HCT116 (cell line): ENCODE data around the gene PACRG. TPM values are rescaled to one million over a fixed set of nuclear protein-coding genes. Genes with fewer than 3 reads are reported as not detected.
A peak's percentile ranks its signal among the peaks of the same experiment; 100 is the strongest.

ENCODE experiments used
- ATAC-seq: fragments of 200-7000 bp; cut with Tn5 transposase; 2 replicates; pipeline ENCODE4 v1.9.1; 2020; ENCODE audit warnings: mild to moderate bottlenecking, moderate library complexity
- BruUV-seq: library from RNA; stranded (reverse); fragments of 400-500 nt; replicated peaks from 2 replicates; lab custom pipeline; 2021; lab: Mats Ljungman, UMichigan
- CTCF ChIA-PET: fragments of 300-600 bp; sonication (Branson Sonifier 250); formaldehyde crosslinking; loops from one replicate; lab custom pipeline; 2021; ENCODE audit warnings: antibody characterized with exemption; lab: Charles Lee
- POLR2A ChIA-PET: fragments of 300-600, 350-600 bp; sonication (Branson Sonifier 250); formaldehyde crosslinking; loops from one replicate; lab custom pipeline; 2021; ENCODE audit warnings: antibody characterized with exemption; lab: Charles Lee
- RAD21 ChIA-PET, 2 experiments: fragments of 300-600 bp; sonication (Branson Sonifier 250); formaldehyde crosslinking; loops; one replicate each; lab custom pipeline; 2023; ENCODE audit warnings: low total read pairs in 2 of 2; ENCODE audit not compliant: uncharacterized antibody in 2 of 2, unreplicated experiment in 2 of 2, low non-redundant PET in 1 of 2; lab: Charles Lee
- DNase-seq: peaks from one replicate; pipeline ENCODE4 v3.0.0-alpha.2; 2010; ENCODE audit warnings: low read depth, low spot score
- H2AFZ ChIP-seq: fragments of 200-600 bp; shearing (Covaris generic), sonication (generic); 2 replicates; pipeline ENCODE4 v1.6.1; 2017; ENCODE audit warnings: low read depth, mixed run types, mixed read lengths, antibody characterized with exemption, low read length; ENCODE audit not compliant: poor library complexity, severe bottlenecking
- H3K27ac ChIP-seq: 2 replicates; pipeline ENCODE4 v1.5.1; 2012; ENCODE audit warnings: low read depth, low read length
- H3K27me3 ChIP-seq: fragments of 200-600 bp; sonication (generic); 2 replicates; pipeline ENCODE4 v1.6.1; 2016; ENCODE audit warnings: mixed run types, low read length, mixed read lengths; ENCODE audit not compliant: insufficient read depth
- H3K36me3 ChIP-seq, 2 experiments: fragments of 200-500 bp in 1 of 2; fragments of 200-600 bp in 1 of 2; sonication (Bioruptor generic) in 1 of 2; sonication (generic) in 1 of 2; 2 replicates each; pipeline versions ENCODE4 v1.5.1 to v1.6.1; 2014 to 2016; ENCODE audit warnings: low read length in 2 of 2, inconsistent platforms in 1 of 2, mixed read lengths in 1 of 2, mixed run types in 1 of 2; ENCODE audit not compliant: insufficient read depth in 2 of 2, control insufficient read depth in 1 of 2
- H3K4me1 ChIP-seq, 2 experiments: fragments of 200-600 bp in 1 of 2; sonication (generic) in 1 of 2; 2 replicates each; pipeline versions ENCODE4 v1.5.1 to v1.6.1; 2012 to 2017; ENCODE audit warnings: low read length in 2 of 2, inconsistent platforms in 1 of 2, mild to moderate bottlenecking in 1 of 2, mixed read lengths in 1 of 2, mixed run types in 1 of 2, moderate library complexity in 1 of 2; ENCODE audit not compliant: insufficient read depth in 2 of 2, control insufficient read depth in 1 of 2
- H3K4me2 ChIP-seq: fragments of 200-600 bp; sonication (generic); 2 replicates; pipeline ENCODE4 v1.6.1; 2017; ENCODE audit warnings: mixed run types, low read length, mixed read lengths
- H3K4me3 ChIP-seq, 2 experiments: fragments of 200-600 bp in 1 of 2; sonication (generic) in 1 of 2; replicated peaks in 1 of 2; 2 replicates each; pipeline ENCODE4 v1.5.1; 2011 to 2016; ENCODE audit warnings: low read length in 2 of 2, control low read depth in 1 of 2, low read depth in 1 of 2, mild to moderate bottlenecking in 1 of 2, mixed read lengths in 1 of 2, mixed run types in 1 of 2
- H3K79me2 ChIP-seq: fragments of 200-600 bp; sonication (generic); 2 replicates; pipeline ENCODE4 v1.6.1; 2017; ENCODE audit warnings: mild to moderate bottlenecking, mixed run types, low read length, moderate library complexity, mixed read lengths; ENCODE audit not compliant: insufficient read depth
- H3K9ac ChIP-seq: fragments of 200-600 bp; sonication (generic); 2 replicates; pipeline ENCODE4 v1.6.1; 2016; ENCODE audit warnings: low read length, mixed read lengths
- H3K9me2 ChIP-seq: fragments of 200-600 bp; sonication (generic), shearing (Covaris generic); 2 replicates; pipeline ENCODE4 v1.6.1; 2017; ENCODE audit warnings: mixed run types, mild to moderate bottlenecking, moderate library complexity; ENCODE audit not compliant: insufficient read depth
- H3K9me3 ChIP-seq, 2 experiments: fragments of 200-500 bp in 1 of 2; fragments of 200-600 bp in 1 of 2; sonication (Bioruptor generic) in 1 of 2; sonication (generic) in 1 of 2; 2 replicates each; pipeline ENCODE4 v1.6.1; 2014 to 2017; ENCODE audit warnings: low read length in 2 of 2, mixed read lengths in 2 of 2, inconsistent platforms in 1 of 2, low read depth in 1 of 2, mild to moderate bottlenecking in 1 of 2, mixed run types in 1 of 2, moderate library complexity in 1 of 2; ENCODE audit not compliant: control insufficient read depth in 1 of 2, insufficient read depth in 1 of 2
- H4K20me1 ChIP-seq: fragments of 200-600 bp; sonication (generic), shearing (Covaris generic); 2 replicates; pipeline ENCODE4 v1.6.1; 2017; ENCODE audit warnings: mixed run types, mild to moderate bottlenecking, moderate library complexity; ENCODE audit not compliant: insufficient read depth
- ATF3 ChIP-seq: IDR thresholded peaks from 2 replicates; pipeline ENCODE4 v1.6.1; 2012
- EGR1 ChIP-seq: IDR thresholded peaks from 2 replicates; pipeline ENCODE4 v1.6.1; 2012; ENCODE audit warnings: low read depth
- FOSL1 ChIP-seq: IDR thresholded peaks from 2 replicates; pipeline ENCODE4 v1.6.1; 2012; ENCODE audit warnings: low read depth
- JUND ChIP-seq: IDR thresholded peaks from 2 replicates; pipeline ENCODE4 v1.6.1; 2012
- MAX ChIP-seq: IDR thresholded peaks from 2 replicates; pipeline ENCODE4 v1.6.1; 2012
- POLR2A ChIP-seq: IDR thresholded peaks from 2 replicates; pipeline ENCODE4 v1.7.0; 2011; ENCODE audit warnings: borderline replicate concordance; ENCODE audit not compliant: insufficient read depth, insufficient read length; ENCODE audit errors: extremely low read depth
- POLR2AphosphoS5 ChIP-seq: IDR thresholded peaks from 2 replicates; pipeline ENCODE4 v1.6.1; 2011; ENCODE audit warnings: mild to moderate bottlenecking, low read depth, low read length, moderate library complexity
- RAD21 ChIP-seq: IDR thresholded peaks from 2 replicates; pipeline ENCODE4 v1.6.1; 2012; ENCODE audit warnings: low read depth, mild to moderate bottlenecking
- REST ChIP-seq: IDR thresholded peaks from 2 replicates; pipeline ENCODE4 v1.6.1; 2012; ENCODE audit warnings: low read depth
- SIN3A ChIP-seq: IDR thresholded peaks from 2 replicates; pipeline ENCODE4 v1.6.1; 2012; ENCODE audit warnings: low read depth
- SP1 ChIP-seq: IDR thresholded peaks from 2 replicates; pipeline ENCODE4 v1.6.1; 2012; ENCODE audit warnings: low read depth
- SRF ChIP-seq: IDR thresholded peaks from 2 replicates; pipeline ENCODE4 v1.6.1; 2012; ENCODE audit warnings: low read depth
- TCF7L2 ChIP-seq: IDR thresholded peaks from 2 replicates; pipeline ENCODE4 v1.7.0; 2011; ENCODE audit warnings: borderline replicate concordance, inconsistent platforms; ENCODE audit not compliant: insufficient read depth, insufficient read length; ENCODE audit errors: extremely low read depth
- YY1 ChIP-seq: IDR thresholded peaks from 2 replicates; pipeline ENCODE4 v1.6.1; 2011; ENCODE audit warnings: low read length, low read depth, moderate library complexity, mild to moderate bottlenecking; ENCODE audit not compliant: insufficient replicate concordance; ENCODE audit errors: extremely low read depth
- ZFX ChIP-seq: fragments of 450-650 bp; IDR thresholded peaks from 2 replicates; pipeline ENCODE4 v1.6.1; 2017
- ZNF274 ChIP-seq: fragments of 200-500 bp; sonication (Bioruptor generic); IDR thresholded peaks from 2 replicates; pipeline ENCODE4 v1.6.1; 2014; ENCODE audit warnings: mild to moderate bottlenecking, low read depth, low read length, inconsistent platforms
- intact Hi-C: fragments of 100-400 bp; cut with micrococcal nuclease; formaldehyde crosslinking; loops from 2 replicates; pipeline ENCODE4 v1.10.0; 2022
- total RNA-seq: library from RNA; stranded (reverse); gene quantifications from one replicate; pipeline ENCODE4 v1.2.1, GENCODE V29; 2021; ENCODE audit not compliant: unreplicated experiment
- TF ChIP-seq, protein P1 (sequence below): IDR thresholded peaks from 2 replicates; pipeline ENCODE4 v1.6.1; 2011; ENCODE audit warnings: mild to moderate bottlenecking, low read length, moderate library complexity; ENCODE audit not compliant: insufficient replicate concordance; ENCODE audit errors: extremely low read depth

Gene PACRG
- total RNA-seq, 1 experiment from 2014 or later: 0.71 TPM

DNA sequence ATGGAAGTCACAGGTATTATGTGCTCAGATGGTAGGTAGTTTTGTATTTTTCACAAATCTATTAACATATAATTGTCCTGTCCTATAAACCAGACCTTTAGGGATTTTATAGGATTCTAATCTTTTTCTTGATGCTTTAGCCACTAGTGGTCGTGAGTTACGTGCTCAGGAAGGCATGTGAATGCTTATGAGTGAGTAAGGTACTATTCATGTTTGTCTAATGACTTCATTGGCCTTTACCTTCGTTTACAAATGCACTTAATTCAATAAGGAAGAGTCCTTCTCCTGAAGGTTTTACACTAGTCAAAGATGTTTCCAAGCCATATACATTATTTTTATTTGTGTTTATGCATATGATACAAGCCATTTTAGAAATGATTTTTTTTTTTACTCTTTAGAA lies 23.0 kb downstream of the PACRG start (continued):
- TF ChIP-seq TCF7L2 (no peak), ZFX (no peak), MAX (no peak), FOSL1 (peak; percentile 64), POLR2AphosphoS5 (no peak), JUND (no peak), YY1 (no peak)
- TF ChIP-seq, all 23 proteins: peak for 2

- Histone ChIP-seq H3K27ac (no peak overlapping the region), H3K4me1 (0 out of 4 replicates have a peak, but pooled peaks cover 0 to 5% of the 10 kb centered on the region in 2 experiments), H3K9ac (no peak overlapping the region), H3K36me3 (no peaks in the 10 kb centered on the region), H3K9me2 (no peaks in the 10 kb centered on the region), H3K4me2 (no peak overlapping the region), H3K27me3 (no peaks in the 10 kb centered on the region), H3K4me3 (no peak overlapping the region), H2AFZ (no peak overlapping the region), H4K20me1 (no peaks in the 10 kb centered on the region), H3K79me2 (no peaks in the 10 kb centered on the region), H3K9me3 (no peaks in the 10 kb centered on the region)
- ChIA-PET POLR2A (no interaction called here), RAD21 (no interaction called here), CTCF (no interaction called here)
- ATAC-seq: no peak
- no TSS peak for BruUV-seq
- intact Hi-C loops: no loop called here
- no peak for DNase-seq
- TF ChIP-seq REST (no peak), SIN3A (no peak), FOSL1 (no peak), JUND (no peak), ZFX (no peak), SP1 (no peak), TCF7L2 (no peak), EGR1 (no peak), SRF (no peak), POLR2AphosphoS5 (no peak), ZNF274 (no peak), RAD21 (no peak), ATF3 (no peak), POLR2A (no peak)
- TF ChIP-seq, protein P1, sequence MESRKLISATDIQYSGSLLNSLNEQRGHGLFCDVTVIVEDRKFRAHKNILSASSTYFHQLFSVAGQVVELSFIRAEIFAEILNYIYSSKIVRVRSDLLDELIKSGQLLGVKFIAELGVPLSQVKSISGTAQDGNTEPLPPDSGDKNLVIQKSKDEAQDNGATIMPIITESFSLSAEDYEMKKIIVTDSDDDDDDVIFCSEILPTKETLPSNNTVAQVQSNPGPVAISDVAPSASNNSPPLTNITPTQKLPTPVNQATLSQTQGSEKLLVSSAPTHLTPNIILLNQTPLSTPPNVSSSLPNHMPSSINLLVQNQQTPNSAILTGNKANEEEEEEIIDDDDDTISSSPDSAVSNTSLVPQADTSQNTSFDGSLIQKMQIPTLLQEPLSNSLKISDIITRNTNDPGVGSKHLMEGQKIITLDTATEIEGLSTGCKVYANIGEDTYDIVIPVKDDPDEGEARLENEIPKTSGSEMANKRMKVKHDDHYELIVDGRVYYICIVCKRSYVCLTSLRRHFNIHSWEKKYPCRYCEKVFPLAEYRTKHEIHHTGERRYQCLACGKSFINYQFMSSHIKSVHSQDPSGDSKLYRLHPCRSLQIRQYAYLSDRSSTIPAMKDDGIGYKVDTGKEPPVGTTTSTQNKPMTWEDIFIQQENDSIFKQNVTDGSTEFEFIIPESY: no peak
Observed at GRCh38 chr6:162751211-162751859, 23.6 kb downstream of the PACRG start.
